Mesenchymal stem cell (in vitro differentiated cells and primary cell): ENCODE data around the gene NRF1.
"Not testable (repeated sequence)": the region's sequence is repeated elsewhere in the genome, so short reads cannot be mapped to it uniquely, and the experiment has no call there.

Experiments used
- DNase-seq: peaks from one replicate; pipeline ENCODE4 v3.0.0-alpha.2; 2013
- H2AFZ ChIP-seq: one replicate; pipeline ENCODE4 v1.6.1; 2013; ENCODE audit warnings: low read depth, mild to moderate bottlenecking, control low read depth, inconsistent platforms, low read length, moderate library complexity
- H2AK5ac ChIP-seq: 2 replicates; pipeline ENCODE4 v1.6.1; 2013; ENCODE audit warnings: low read length, moderate library complexity, mild to moderate bottlenecking, inconsistent platforms; ENCODE audit not compliant: severe bottlenecking
- H2BK120ac ChIP-seq: one replicate; pipeline ENCODE4 v1.6.1; 2013; ENCODE audit warnings: low read depth, mild to moderate bottlenecking, inconsistent platforms, low read length, moderate library complexity
- H2BK12ac ChIP-seq, 2 experiments: one replicate each; pipeline ENCODE4 v1.6.1; 2013; ENCODE audit warnings: inconsistent platforms in 2 of 2, low read length in 2 of 2, mild to moderate bottlenecking in 2 of 2, moderate library complexity in 2 of 2, control low read depth in 1 of 2
- H2BK15ac ChIP-seq: one replicate; pipeline ENCODE4 v1.6.1; 2013; ENCODE audit warnings: mild to moderate bottlenecking, low read depth, inconsistent platforms; ENCODE audit not compliant: poor library complexity, severe bottlenecking
- H2BK5ac ChIP-seq: 2 replicates; pipeline ENCODE4 v1.6.1; 2013; ENCODE audit warnings: low read depth, mild to moderate bottlenecking, low read length, control low read depth, inconsistent platforms; ENCODE audit not compliant: poor library complexity, severe bottlenecking
- H3K14ac ChIP-seq, 2 experiments: one replicate each; pipeline ENCODE4 v1.6.1; 2013; ENCODE audit warnings: inconsistent platforms in 2 of 2, low read length in 2 of 2, control low read depth in 1 of 2, mild to moderate bottlenecking in 1 of 2, moderate library complexity in 1 of 2
- H3K18ac ChIP-seq, 2 experiments: one replicate each; pipeline ENCODE4 v1.6.1; 2013; ENCODE audit warnings: inconsistent platforms in 2 of 2, low read length in 2 of 2, control low read depth in 1 of 2, low read depth in 1 of 2, mild to moderate bottlenecking in 1 of 2
- H3K23ac ChIP-seq, 2 experiments: one replicate each; pipeline ENCODE4 v1.6.1; 2013; ENCODE audit warnings: inconsistent platforms in 2 of 2, low read length in 2 of 2, mild to moderate bottlenecking in 2 of 2, moderate library complexity in 2 of 2, control low read depth in 1 of 2
- H3K27ac ChIP-seq: 2 replicates; pipeline ENCODE4 v1.5.1; 2013; ENCODE audit warnings: mild to moderate bottlenecking, moderate library complexity, low read length, control low read depth, inconsistent platforms; ENCODE audit not compliant: poor library complexity, severe bottlenecking
- H3K27me3 ChIP-seq, 2 experiments: 2 replicates each; pipeline versions ENCODE4 v1.6.1 to v1.7.0; 2013; ENCODE audit warnings: low read length in 2 of 2, mild to moderate bottlenecking in 2 of 2, moderate library complexity in 2 of 2, control low read depth in 1 of 2, inconsistent platforms in 1 of 2; ENCODE audit not compliant: control insufficient read depth in 1 of 2, insufficient read depth in 1 of 2
- H3K36me3 ChIP-seq, 2 experiments: 2 replicates each; pipeline versions ENCODE4 v1.6.1 to v1.7.0; 2013; ENCODE audit warnings: low read length in 2 of 2, control low read depth in 1 of 2, inconsistent platforms in 1 of 2, low read depth in 1 of 2, mild to moderate bottlenecking in 1 of 2; ENCODE audit not compliant: insufficient read depth in 2 of 2, control insufficient read depth in 1 of 2
- H3K4ac ChIP-seq, 2 experiments: one replicate each; pipeline ENCODE4 v1.6.1; 2013; ENCODE audit warnings: inconsistent platforms in 2 of 2, low read length in 2 of 2, mild to moderate bottlenecking in 2 of 2, moderate library complexity in 2 of 2, control low read depth in 1 of 2, low read depth in 1 of 2
- H3K4me1 ChIP-seq: 2 replicates; pipeline ENCODE4 v1.6.1; 2013; ENCODE audit warnings: low read depth, low read length, control low read depth; ENCODE audit not compliant: control insufficient read depth, insufficient read depth
- H3K4me2 ChIP-seq: 2 replicates; pipeline ENCODE4 v1.6.1; 2013; ENCODE audit warnings: low read length, mild to moderate bottlenecking, inconsistent platforms; ENCODE audit not compliant: poor library complexity, severe bottlenecking
- H3K4me3 ChIP-seq, 2 experiments: 2 replicates each; pipeline versions ENCODE4 v1.5.1 to v1.7.0; 2013; ENCODE audit warnings: low read length in 2 of 2, mild to moderate bottlenecking in 2 of 2, control low read depth in 1 of 2, low read depth in 1 of 2; ENCODE audit not compliant: insufficient read depth in 1 of 2
- H3K79me1 ChIP-seq: replicated peaks from 2 replicates; pipeline ENCODE4 v1.6.1; 2013; ENCODE audit warnings: mild to moderate bottlenecking, control low read depth, low read length, inconsistent platforms; ENCODE audit not compliant: poor library complexity, severe bottlenecking
- H3K9ac ChIP-seq: 2 replicates; pipeline ENCODE4 v1.7.0; 2013; ENCODE audit warnings: mild to moderate bottlenecking, low read length, moderate library complexity
- H3K9me3 ChIP-seq: 2 replicates; pipeline ENCODE4 v1.7.0; 2013; ENCODE audit warnings: mild to moderate bottlenecking, low read length; ENCODE audit not compliant: control insufficient read depth
- H4K8ac ChIP-seq: one replicate; pipeline ENCODE4 v1.6.1; 2013; ENCODE audit warnings: inconsistent platforms, mild to moderate bottlenecking, low read length, moderate library complexity
- H4K91ac ChIP-seq: one replicate; pipeline ENCODE4 v1.6.1; 2013; ENCODE audit warnings: mild to moderate bottlenecking, low read length, inconsistent platforms
- WGBS: methylation state at CpG from one replicate; pipeline ENCODE4 v1.1.7; 2013; ENCODE audit warnings: mixed read lengths; 5-methylcytosine and 5-hydroxymethylcytosine counted together

Gene NRF1

DNA sequence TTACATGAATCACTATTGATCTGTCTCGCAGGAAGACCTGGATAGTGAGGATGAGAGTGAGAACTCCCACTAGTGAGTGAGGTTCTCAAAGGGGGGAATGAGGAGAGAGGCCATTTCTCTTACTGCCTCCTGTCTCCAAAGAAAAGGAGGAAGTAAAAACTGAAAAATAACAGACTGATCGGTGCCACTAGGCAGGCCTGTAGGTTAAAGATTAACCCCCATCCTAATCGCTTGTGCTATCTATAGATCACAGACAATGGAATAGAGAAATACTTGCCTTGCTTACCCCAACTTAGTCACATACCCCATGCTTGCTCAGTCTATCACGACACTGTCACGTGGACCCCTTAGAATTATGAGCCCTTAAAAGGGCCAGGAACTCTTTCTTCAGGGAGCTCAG, 25.3 kb upstream of the NRF1 start:
- not testable (repeated sequence) for H3K14ac ChIP-seq, H2BK120ac ChIP-seq, DNase-seq, H3K4me3 ChIP-seq, H3K79me1 ChIP-seq, H2AFZ ChIP-seq, H2BK15ac ChIP-seq, H2AK5ac ChIP-seq, H3K4ac ChIP-seq, H3K36me3 ChIP-seq, H4K8ac ChIP-seq, H2BK5ac ChIP-seq, H3K4me1 ChIP-seq, H3K23ac ChIP-seq, H3K27me3 ChIP-seq, H4K91ac ChIP-seq, H3K18ac ChIP-seq, H2BK12ac ChIP-seq, H3K27ac ChIP-seq, H3K4me2 ChIP-seq, H3K9ac ChIP-seq
- WGBS: 94% methylated on average over 5 of the region's 5 CpGs
- H3K9me3 ChIP-seq: peaks cover 24% of the 10 kb centered on the region

DNA sequence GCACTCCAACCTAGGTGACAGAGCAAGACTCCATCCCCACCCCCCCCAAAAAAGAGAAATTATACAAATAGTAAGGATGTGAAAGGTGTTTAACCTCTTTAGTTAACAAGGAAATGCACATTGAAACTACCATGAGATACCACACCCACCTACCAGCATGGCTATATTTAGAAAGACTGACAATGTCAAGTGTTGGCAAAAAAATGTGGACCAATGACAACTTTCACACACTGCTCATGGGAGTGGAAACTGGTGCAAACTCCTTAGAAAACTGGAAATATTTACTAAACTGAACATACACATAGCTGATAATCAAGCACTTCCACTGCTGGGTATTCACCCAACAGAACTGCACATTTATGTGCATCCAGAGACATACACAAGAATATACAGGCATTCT, 23.3 kb upstream of the NRF1 start:
- H3K4me2 ChIP-seq: no peak overlapping the region
- no peak overlapping the region for H3K23ac ChIP-seq
- no peak overlapping the region for H2BK120ac ChIP-seq
- H4K91ac ChIP-seq: no peak overlapping the region
- peaks cover 24% of the 10 kb centered on the region for H3K9me3 ChIP-seq
- no peaks in the 10 kb centered on the region for H3K27me3 ChIP-seq
- no peak overlapping the region for H2BK5ac ChIP-seq
- no peak overlapping the region for H3K9ac ChIP-seq
- no peak overlapping the region for H2BK15ac ChIP-seq
- H4K8ac ChIP-seq: no peak overlapping the region
- H2AFZ ChIP-seq: no peak overlapping the region
- peaks cover 3% of the 10 kb centered on the region for H3K4me1 ChIP-seq
- no peaks in the 10 kb centered on the region for H3K79me1 ChIP-seq
- H3K27ac ChIP-seq: no peak overlapping the region
- DNase-seq: no peak
- H3K4ac ChIP-seq: no peak overlapping the region
- no peak overlapping the region for H2AK5ac ChIP-seq
- no peak overlapping the region for H3K4me3 ChIP-seq
- H3K18ac ChIP-seq: no peak overlapping the region
- no peaks in the 10 kb centered on the region for H3K36me3 ChIP-seq
- no peak overlapping the region for H2BK12ac ChIP-seq
- no peak overlapping the region for H3K14ac ChIP-seq

GRCh38 chr7:129591868-129592267, 19.7 kb upstream of the NRF1 start:
- 93% methylated on average over 3 of the region's 4 CpGs for WGBS
- H4K8ac ChIP-seq: no peak overlapping the region
- peaks cover 4% of the 10 kb centered on the region for H3K4me1 ChIP-seq
- no peak overlapping the region for H2AFZ ChIP-seq
- no peak overlapping the region for H3K23ac ChIP-seq
- no peak overlapping the region for H3K18ac ChIP-seq
- H2AK5ac ChIP-seq: no peak overlapping the region
- DNase-seq: no peak
- H2BK120ac ChIP-seq: no peak overlapping the region
- no peaks in the 10 kb centered on the region for H3K79me1 ChIP-seq
- no peak overlapping the region for H3K4me3 ChIP-seq
- H3K4me2 ChIP-seq: no peak overlapping the region
- no peak overlapping the region for H2BK5ac ChIP-seq
- no peaks in the 10 kb centered on the region for H3K36me3 ChIP-seq
- no peak overlapping the region for H3K14ac ChIP-seq
- no peak overlapping the region for H2BK12ac ChIP-seq
- no peak overlapping the region for H3K27ac ChIP-seq
- H3K9ac ChIP-seq: no peak overlapping the region
- peaks cover 4% of the 10 kb centered on the region for H3K9me3 ChIP-seq
- H4K91ac ChIP-seq: no peak overlapping the region
- H2BK15ac ChIP-seq: no peak overlapping the region
- no peaks in the 10 kb centered on the region for H3K27me3 ChIP-seq
- H3K4ac ChIP-seq: no peak overlapping the region

- H3K9me3 ChIP-seq, H2AK5ac ChIP-seq, H3K14ac ChIP-seq, H3K79me1 ChIP-seq, H2BK120ac ChIP-seq, H3K27ac ChIP-seq, H4K91ac ChIP-seq, H2AFZ ChIP-seq, H3K4me1 ChIP-seq, H3K27me3 ChIP-seq, H3K36me3 ChIP-seq, H2BK5ac ChIP-seq, H2BK12ac ChIP-seq, H2BK15ac ChIP-seq, H3K4me2 ChIP-seq, H3K23ac ChIP-seq, H3K4ac ChIP-seq, H3K4me3 ChIP-seq, H3K9ac ChIP-seq, H4K8ac ChIP-seq, H3K18ac ChIP-seq, DNase-seq: not testable (repeated sequence)
- 90% methylated on average over 3 of the region's 6 CpGs for WGBS
Observed at GRCh38 chr7:129596386-129596785, 15.1 kb upstream of the NRF1 start.
